Jurkat, Clone E6-1 (cell line): ENCODE data around the gene NR1H2.
"Not testable (repeated sequence)": the region's sequence is repeated elsewhere in the genome, so short reads cannot be mapped to it uniquely, and the experiment has no call there.

Experiments used
- DNase-seq: peaks from one replicate; pipeline ENCODE4 v3.0.0-alpha.2; 2011; ENCODE audit warnings: low read depth, low spot score
- H3K4me3 ChIP-seq: 2 replicates; pipeline ENCODE4 v1.5.1; 2011; ENCODE audit warnings: mild to moderate bottlenecking, low read length, control low read depth, moderate library complexity

NR1H2 gene

GRCh38 chr19:50341091-50341564, 35.1 kb upstream of the NR1H2 start:
- no peak for DNase-seq
- no peak overlapping the region for H3K4me3 ChIP-seq

- no peak overlapping the region for H3K4me3 ChIP-seq
- DNase-seq: no peak
These were observed 31.5 kb upstream of the NR1H2 start for GRCh38 chr19:50344661-50345318.

GRCh38 chr19:50347089-50347581, 29.1 kb upstream of the NR1H2 start:
- not testable (repeated sequence) for H3K4me3 ChIP-seq, DNase-seq

- DNase-seq: no peak
- H3K4me3 ChIP-seq: no peak overlapping the region
These were observed 26.8 kb upstream of the NR1H2 start for GRCh38 chr19:50349277-50350057.

GRCh38 chr19:50352242-50352641, 24.0 kb upstream of the NR1H2 start:
- DNase-seq: no peak
- H3K4me3 ChIP-seq: no peak overlapping the region

GRCh38 chr19:50353487-50353880, 22.8 kb upstream of the NR1H2 start:
- H3K4me3 ChIP-seq, DNase-seq: not testable (repeated sequence)

- no peak for DNase-seq
- no peak overlapping the region for H3K4me3 ChIP-seq
These were observed 19.5 kb upstream of the NR1H2 start for GRCh38 chr19:50356691-50357177.

- peak overlapping the region; percentile 60 for H3K4me3 ChIP-seq
- peak; percentile 72 for DNase-seq
These were observed 18.8 kb upstream of the NR1H2 start for GRCh38 chr19:50357178-50358100.

GRCh38 chr19:50358483-50359327, 17.6 kb upstream of the NR1H2 start:
- peak overlapping the region; percentile 60 for H3K4me3 ChIP-seq
- DNase-seq: peak; percentile 50

- no peak for DNase-seq
- H3K4me3 ChIP-seq: no peak overlapping the region
These were observed 16.9 kb upstream of the NR1H2 start for GRCh38 chr19:50359328-50359818.

GRCh38 chr19:50361290-50362029, 14.8 kb upstream of the NR1H2 start:
- H3K4me3 ChIP-seq: no peak overlapping the region
- DNase-seq: peak; percentile 34

GRCh38 chr19:50362030-50362412, 14.2 kb upstream of the NR1H2 start:
- H3K4me3 ChIP-seq: no peak overlapping the region

GRCh38 chr19:50362656-50363424, 13.4 kb upstream of the NR1H2 start:
- no peak overlapping the region for H3K4me3 ChIP-seq
- DNase-seq: no peak

More at GRCh38 chr19:50362030-50362412, 14.2 kb upstream of the NR1H2 start:
- DNase-seq: no peak

GRCh38 chr19:50365434-50366306, 10.6 kb upstream of the NR1H2 start, which contains the start of gene NAPSA:
TSS of gene NAPSA (minus strand) at chr19:50365639. CDS start at chr19:50365621, 18 bp downstream.
- DNase-seq: no peak
- no peak within 1 kb of the TSS for H3K4me3 ChIP-seq

- peak; percentile 61 for DNase-seq
- H3K4me3 ChIP-seq: peak overlapping the region; percentile 56
These were observed 7.3 kb upstream of the NR1H2 start for GRCh38 chr19:50368649-50369570.
